ENCODE results near the gene DUSP21.

DNA sequence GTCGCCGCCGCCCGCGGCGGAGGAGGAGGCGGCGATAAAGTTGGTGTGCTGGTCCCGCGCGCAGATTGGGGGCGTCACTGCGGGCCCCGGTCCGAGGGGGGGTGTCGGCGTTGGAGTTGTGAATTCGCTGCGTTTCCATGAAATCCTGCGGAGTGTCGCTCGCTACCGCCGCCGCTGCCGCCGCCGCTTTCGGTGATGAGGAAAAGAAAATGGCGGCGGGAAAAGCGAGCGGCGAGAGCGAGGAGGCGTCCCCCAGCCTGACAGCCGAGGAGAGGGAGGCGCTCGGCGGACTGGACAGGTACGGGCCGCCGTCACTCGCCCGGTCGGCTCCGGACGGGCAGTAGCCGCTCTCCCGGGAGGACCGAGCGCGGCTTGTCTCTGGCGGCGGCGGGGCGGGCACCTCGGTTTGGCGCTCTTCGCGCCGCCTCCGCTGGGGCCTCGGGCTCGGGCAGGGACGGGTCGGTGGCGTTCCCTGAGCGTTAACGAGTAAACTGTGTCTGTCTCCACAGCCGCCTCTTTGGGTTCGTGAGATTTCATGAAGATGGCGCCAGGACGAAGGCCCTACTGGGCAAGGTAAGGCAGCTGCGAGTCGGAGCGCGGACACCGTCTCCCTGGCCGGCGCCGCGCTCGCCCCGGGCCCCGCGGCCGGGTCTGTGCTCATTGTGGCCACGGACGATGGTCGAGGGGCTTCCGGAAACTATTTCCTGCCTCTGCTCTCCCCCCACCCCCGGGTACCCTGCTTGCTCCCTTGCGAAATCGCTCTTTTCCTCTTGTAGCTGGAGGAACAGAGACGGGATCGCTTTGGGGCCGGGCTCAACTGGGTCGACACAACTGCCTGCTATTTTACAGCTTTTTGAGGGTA lies 29.8 kb downstream of the DUSP21 start:
- TF ChIP-seq, protein P1, sequence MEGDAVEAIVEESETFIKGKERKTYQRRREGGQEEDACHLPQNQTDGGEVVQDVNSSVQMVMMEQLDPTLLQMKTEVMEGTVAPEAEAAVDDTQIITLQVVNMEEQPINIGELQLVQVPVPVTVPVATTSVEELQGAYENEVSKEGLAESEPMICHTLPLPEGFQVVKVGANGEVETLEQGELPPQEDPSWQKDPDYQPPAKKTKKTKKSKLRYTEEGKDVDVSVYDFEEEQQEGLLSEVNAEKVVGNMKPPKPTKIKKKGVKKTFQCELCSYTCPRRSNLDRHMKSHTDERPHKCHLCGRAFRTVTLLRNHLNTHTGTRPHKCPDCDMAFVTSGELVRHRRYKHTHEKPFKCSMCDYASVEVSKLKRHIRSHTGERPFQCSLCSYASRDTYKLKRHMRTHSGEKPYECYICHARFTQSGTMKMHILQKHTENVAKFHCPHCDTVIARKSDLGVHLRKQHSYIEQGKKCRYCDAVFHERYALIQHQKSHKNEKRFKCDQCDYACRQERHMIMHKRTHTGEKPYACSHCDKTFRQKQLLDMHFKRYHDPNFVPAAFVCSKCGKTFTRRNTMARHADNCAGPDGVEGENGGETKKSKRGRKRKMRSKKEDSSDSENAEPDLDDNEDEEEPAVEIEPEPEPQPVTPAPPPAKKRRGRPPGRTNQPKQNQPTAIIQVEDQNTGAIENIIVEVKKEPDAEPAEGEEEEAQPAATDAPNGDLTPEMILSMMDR (IDR thresholded peaks at IDR 0.05): peak in 1 of 6 experiments; percentile 5
- TF ChIP-seq POLR2A (IDR thresholded peaks at IDR 0.05) (peak in 2 of 4 donors; percentile 10 to 15), EP300 (IDR thresholded peaks at IDR 0.05) (no peak), POLR2AphosphoS5 (IDR thresholded peaks at IDR 0.05) (peak in 1 of 2 donors; percentile 17)

All from upper lobe of left lung (tissue), 4 donors.